Erythroblast (primary cell): ENCODE results near the gene HSPA6.
A peak's percentile ranks its signal among the peaks of the same experiment; 100 is the strongest.
"Not testable (repeated sequence)": the region's sequence is repeated elsewhere in the genome, so short reads cannot be mapped to it uniquely, and the experiment has no call there.

Source experiments
- DNase-seq, 2 experiments: peaks; one replicate each; lab custom pipeline; 2025; lab: John Stamatoyannopoulos, UW
- GATA1 ChIP-seq: IDR thresholded peaks from 2 replicates; pipeline ENCODE4 v1.6.1; 2011; ENCODE audit warnings: low read depth, mild to moderate bottlenecking, control low read depth, low read length, moderate library complexity
- POLR2A ChIP-seq: IDR thresholded peaks from 2 replicates; pipeline ENCODE4 v1.6.1; 2011; ENCODE audit warnings: mild to moderate bottlenecking, low read length

The HSPA6 gene

GRCh38 chr1:161523817-161524741 is at the start of gene HSPA6:
Gene HSPA6 (plus strand): TSS chr1:161524540. CDS start chr1:161524659, 119 bp downstream.
- TF ChIP-seq POLR2A: peak; percentile 30
- peak; percentile 83 to 94 for DNase-seq

GRCh38 chr1:161477711-161478110 is 46.6 kb upstream of the HSPA6 start:
- DNase-seq: not testable (repeated sequence)

- TF ChIP-seq POLR2A (no peak), GATA1 (no peak)
- no peak for DNase-seq
These were observed 45.4 kb upstream of the HSPA6 start for GRCh38 chr1:161478985-161479384.

- no peak for TF ChIP-seq GATA1
- TF ChIP-seq POLR2A: no peak
These were observed 43.8 kb upstream of the HSPA6 start for GRCh38 chr1:161480381-161481035.

GRCh38 chr1:161481624-161482392 is 42.5 kb upstream of the HSPA6 start:
- DNase-seq: no peak
- TF ChIP-seq GATA1 (no peak), POLR2A (no peak)

More at GRCh38 chr1:161480381-161481035, 43.8 kb upstream of the HSPA6 start:
- DNase-seq: no peak

- DNase-seq: no peak
- no peak for TF ChIP-seq GATA1
- TF ChIP-seq POLR2A: no peak
These were observed 41.7 kb upstream of the HSPA6 start for GRCh38 chr1:161482610-161483009.

- DNase-seq: no peak
- TF ChIP-seq GATA1: no peak
- TF ChIP-seq POLR2A: no peak
These were observed 41.0 kb upstream of the HSPA6 start for GRCh38 chr1:161483361-161483760.

GRCh38 chr1:161484613-161485012 is 39.7 kb upstream of the HSPA6 start:
- peak; percentile 44 to 60 for DNase-seq

GRCh38 chr1:161486806-161487741 is 37.3 kb upstream of the HSPA6 start:
- DNase-seq: peak; percentile 83 to 89
- TF ChIP-seq POLR2A: no peak
- no peak for TF ChIP-seq GATA1

More at GRCh38 chr1:161484613-161485012, 39.7 kb upstream of the HSPA6 start:
- TF ChIP-seq POLR2A: no peak
- no peak for TF ChIP-seq GATA1

- DNase-seq: peak; percentile 66 to 68
- TF ChIP-seq GATA1 (no peak), POLR2A (no peak)
These were observed 32.9 kb upstream of the HSPA6 start for GRCh38 chr1:161491472-161491871.

- DNase-seq: no peak
- TF ChIP-seq POLR2A: no peak
- TF ChIP-seq GATA1: no peak
These were observed 31.5 kb upstream of the HSPA6 start for GRCh38 chr1:161492827-161493226.

GRCh38 chr1:161494091-161494735 is 30.1 kb upstream of the HSPA6 start:
- peak; percentile 57 to 63 for DNase-seq
- TF ChIP-seq POLR2A (no peak), GATA1 (no peak)
